GM23248 (cell line): Measurements from ENCODE around the gene RSAD2. TPM values are rescaled to one million over a fixed set of nuclear protein-coding genes. Genes with fewer than 3 reads are reported as not detected.

ENCODE experiments used
- DNase-seq: peaks from one replicate; pipeline ENCODE4 v3.0.0-alpha.2; 2015
- H2AFZ ChIP-seq: fragments of 200-600 bp; sonication (generic); 2 replicates; pipeline ENCODE4 v1.6.1; 2016; ENCODE audit warnings: antibody characterized with exemption
- H3F3A ChIP-seq: fragments of 200-600 bp; sonication (generic); 2 replicates; pipeline ENCODE4 v1.6.1; 2016; ENCODE audit warnings: mild to moderate bottlenecking, antibody characterized with exemption, mixed run types; ENCODE audit not compliant: insufficient read depth
- H3K27ac ChIP-seq: fragments of 200-600 bp; sonication (generic); 2 replicates; pipeline ENCODE4 v1.5.1; 2016; ENCODE audit warnings: mild to moderate bottlenecking
- H3K27me3 ChIP-seq: fragments of 200-600 bp; sonication (generic); replicated peaks from 2 replicates; pipeline ENCODE4 v1.6.1; 2016; ENCODE audit warnings: mild to moderate bottlenecking; ENCODE audit not compliant: insufficient read depth
- H3K36me3 ChIP-seq: fragments of 200-600 bp; sonication (generic); 2 replicates; pipeline ENCODE4 v1.6.1; 2016; ENCODE audit warnings: low read depth, mild to moderate bottlenecking
- H3K4me1 ChIP-seq: fragments of 200-600 bp; sonication (generic); 2 replicates; pipeline ENCODE4 v1.6.1; 2016; ENCODE audit warnings: mild to moderate bottlenecking; ENCODE audit not compliant: insufficient read depth
- H3K4me2 ChIP-seq: fragments of 200-600 bp; sonication (generic); one replicate; pipeline ENCODE4 v1.6.1; 2016; ENCODE audit warnings: mild to moderate bottlenecking; ENCODE audit not compliant: unreplicated experiment
- H3K4me3 ChIP-seq: fragments of 200-600 bp; sonication (generic); 2 replicates; pipeline ENCODE4 v1.5.1; 2016; ENCODE audit warnings: mild to moderate bottlenecking
- H3K79me2 ChIP-seq: fragments of 200-600 bp; sonication (generic); 2 replicates; pipeline ENCODE4 v1.6.1; 2016; ENCODE audit warnings: mild to moderate bottlenecking; ENCODE audit not compliant: insufficient read depth
- H3K9ac ChIP-seq: fragments of 200-600 bp; sonication (generic); 2 replicates; pipeline ENCODE4 v1.6.1; 2016; ENCODE audit warnings: mild to moderate bottlenecking
- H3K9me2 ChIP-seq: fragments of 200-600 bp; sonication (generic); 2 replicates; pipeline ENCODE4 v1.6.1; 2016; ENCODE audit warnings: mixed run types, mild to moderate bottlenecking, moderate library complexity; ENCODE audit not compliant: insufficient read depth
- H3K9me3 ChIP-seq: fragments of 200-600 bp; sonication (generic); one replicate; pipeline ENCODE4 v1.6.1; 2017; ENCODE audit warnings: low read depth
- H4K20me1 ChIP-seq: fragments of 200-600 bp; sonication (generic); 2 replicates; pipeline ENCODE4 v1.6.0; 2016; ENCODE audit not compliant: insufficient read depth
- EZH2 ChIP-seq: fragments of 200-600 bp; sonication (generic); IDR thresholded peaks from 2 replicates; pipeline ENCODE4 v1.6.1; 2018; ENCODE audit warnings: antibody characterized with exemption, mild to moderate bottlenecking; ENCODE audit not compliant: insufficient read depth, poor library complexity, severe bottlenecking
- EZH2phosphoT487 ChIP-seq: fragments of 200-600 bp; sonication (generic); IDR thresholded peaks from 2 replicates; pipeline ENCODE4 v1.6.1; 2018; ENCODE audit warnings: antibody characterized with exemption, moderate library complexity, mild to moderate bottlenecking, low read depth; ENCODE audit not compliant: insufficient read depth
- WGBS, 2 experiments: methylation state at CpG; one replicate each; pipeline ENCODE4 v1.1.6; 2015 to 2017; ENCODE audit warnings: low lambda C conversion rate in 2 of 2, low coverage in 1 of 2; ENCODE audit errors: missing lambda C conversion rate in 2 of 2; 5-methylcytosine and 5-hydroxymethylcytosine counted together
- in situ Hi-C: fragments of 300-500 bp; cut with MboI; formaldehyde crosslinking; loops from 2 replicates; pipeline ENCODE4 v1.15.0; 2020
- polyA plus RNA-seq: library from polyadenylated mRNA; unstranded; fragments of >200 nt; fragmentation: Nextera tagmentation; extraction: Ambion mirVana; gene quantifications from 2 replicates; pipeline ENCODE4 v1.2.1, GENCODE V29; 2016
- total RNA-seq: library from RNA; depleted of rRNA; stranded (reverse); fragments of >200 nt; shearing (Covaris generic); gene quantifications from 2 replicates; pipeline ENCODE4 v1.2.3, GENCODE V29; 2014

The RSAD2 gene
- total and polyA plus RNA-seq, 2 experiments from 2014 or later: not detected

DNA sequence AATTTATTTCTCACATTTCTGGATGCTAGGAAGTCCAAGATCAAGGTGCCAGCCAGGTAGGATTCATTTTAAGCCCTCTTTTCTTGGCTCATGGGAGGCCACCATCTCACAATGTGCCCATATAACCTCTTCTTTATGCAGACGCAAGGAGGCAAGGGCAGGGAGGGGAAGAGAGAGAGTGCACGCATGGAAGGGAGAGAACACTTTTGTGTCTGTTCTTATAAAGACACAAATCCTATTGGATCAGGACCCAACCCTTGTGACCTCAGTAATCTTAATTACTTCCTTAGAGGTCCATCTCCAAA lies 44.3 kb upstream of the RSAD2 start:
- H3K27ac ChIP-seq: no peak overlapping the region
- H3K9ac ChIP-seq: no peak overlapping the region
- no peaks in the 10 kb centered on the region for H3K36me3 ChIP-seq
- H3K4me3 ChIP-seq: no peak overlapping the region
- no peaks in the 10 kb centered on the region for H3K4me1 ChIP-seq
- H3K9me3 ChIP-seq: no peaks in the 10 kb centered on the region
- H3K27me3 ChIP-seq: no peaks in the 10 kb centered on the region
- H3K79me2 ChIP-seq: no peaks in the 10 kb centered on the region
- in situ Hi-C loops: no loop called here
- no peak overlapping the region for H2AFZ ChIP-seq
- DNase-seq: no peak
- TF ChIP-seq EZH2phosphoT487 (no peak), EZH2 (no peak)
- H3K4me2 ChIP-seq: no peak overlapping the region
- WGBS, 2 experiments: 76 to 88% methylated on average over 2 of the region's 2 CpGs
- H4K20me1 ChIP-seq: no peaks in the 10 kb centered on the region
- no peaks in the 10 kb centered on the region for H3F3A ChIP-seq
- H3K9me2 ChIP-seq: no peaks in the 10 kb centered on the region

- Histone ChIP-seq H3K4me2 (no peak overlapping the region), H3K36me3 (no peaks in the 10 kb centered on the region), H3K9me2 (no peaks in the 10 kb centered on the region), H2AFZ (no peak overlapping the region), H3K9ac (no peak overlapping the region), H4K20me1 (no peaks in the 10 kb centered on the region), H3K4me1 (no peaks in the 10 kb centered on the region), H3K27me3 (no peaks in the 10 kb centered on the region), H3K4me3 (no peak overlapping the region), H3K79me2 (no peaks in the 10 kb centered on the region), H3F3A (no peaks in the 10 kb centered on the region), H3K9me3 (no peaks in the 10 kb centered on the region), H3K27ac (no peak overlapping the region)
- in situ Hi-C loops: no loop called here
- no peak for DNase-seq
- TF ChIP-seq EZH2: no peak
- no peak for TF ChIP-seq EZH2phosphoT487
Measured at GRCh38 chr2:6834163-6834562, 43.4 kb upstream of the RSAD2 start.

DNA sequence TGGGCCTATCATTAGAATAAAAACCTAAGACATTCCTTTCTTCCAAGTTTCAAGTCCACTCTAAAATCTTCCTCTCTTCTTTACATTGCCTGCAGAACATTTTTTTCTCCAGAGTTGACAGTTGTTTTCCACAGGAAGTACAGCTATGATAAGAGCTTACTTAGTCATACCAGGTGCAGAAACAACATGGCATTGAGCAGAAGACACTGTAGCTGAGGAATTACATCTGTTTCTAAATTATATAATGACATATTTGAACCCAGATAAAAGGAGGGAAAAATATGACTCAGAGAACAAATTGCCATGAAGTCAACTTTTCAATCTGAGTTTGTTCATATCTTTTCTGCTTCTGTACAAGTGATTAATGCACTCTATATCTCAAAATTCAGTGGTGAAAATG lies 42.1 kb upstream of the RSAD2 start:
- DNase-seq: no peak
- in situ Hi-C loops: no loop called here
- H3K79me2 ChIP-seq: no peaks in the 10 kb centered on the region

DNA sequence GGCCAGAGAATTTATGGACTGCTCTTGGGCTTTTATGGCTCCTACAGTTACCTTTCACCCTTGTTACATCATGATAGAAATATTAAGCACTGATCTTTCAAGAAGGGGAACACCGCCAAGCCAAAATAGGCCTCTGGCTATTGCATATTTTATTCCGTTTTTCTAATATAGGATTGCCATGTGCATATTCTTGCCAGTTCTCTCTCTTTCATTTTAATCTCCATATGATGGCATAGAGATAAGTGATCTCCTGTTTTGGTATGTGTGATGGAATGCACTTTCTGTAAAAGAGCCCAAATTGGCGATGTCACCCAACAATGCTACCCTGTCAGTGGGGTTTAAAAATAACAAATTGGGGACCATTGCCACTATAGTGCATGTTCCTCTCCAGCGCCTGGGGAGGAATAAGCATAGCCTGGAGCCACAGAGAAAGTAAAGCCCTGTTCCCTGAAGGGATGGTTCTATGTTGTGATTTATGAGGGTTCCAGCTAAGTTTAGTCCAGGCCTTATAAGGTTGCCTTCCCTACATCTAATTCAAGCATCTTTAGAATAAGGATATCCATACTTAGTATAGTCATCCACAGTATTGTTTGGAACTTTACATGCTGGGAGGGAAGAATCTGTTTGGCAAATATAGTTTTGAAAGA lies 38.8 kb upstream of the RSAD2 start:
- no peaks in the 10 kb centered on the region for H3K36me3 ChIP-seq
- WGBS, 2 experiments: 55 to 57% methylated on average over 4 of the region's 4 CpGs
- no peaks in the 10 kb centered on the region for H3K27me3 ChIP-seq
- TF ChIP-seq EZH2 (no peak), EZH2phosphoT487 (no peak)
- H3K79me2 ChIP-seq: no peaks in the 10 kb centered on the region
- H3K4me3 ChIP-seq: no peak overlapping the region
- H3F3A ChIP-seq: no peaks in the 10 kb centered on the region
- no peak overlapping the region for H3K27ac ChIP-seq
- in situ Hi-C loops: no loop called here
- H4K20me1 ChIP-seq: no peaks in the 10 kb centered on the region
- H3K9me3 ChIP-seq: no peaks in the 10 kb centered on the region
- no peak overlapping the region for H2AFZ ChIP-seq
- H3K9ac ChIP-seq: no peak overlapping the region
- H3K4me1 ChIP-seq: no peaks in the 10 kb centered on the region
- no peak for DNase-seq
- no peaks in the 10 kb centered on the region for H3K9me2 ChIP-seq
- H3K4me2 ChIP-seq: no peak overlapping the region

More for the DNA sequence above, 42.1 kb upstream of the RSAD2 start:
- Histone ChIP-seq H3K9ac (no peak overlapping the region), H3K9me2 (no peaks in the 10 kb centered on the region), H3K36me3 (no peaks in the 10 kb centered on the region), H3K4me1 (no peaks in the 10 kb centered on the region), H3K27me3 (no peaks in the 10 kb centered on the region), H3F3A (no peaks in the 10 kb centered on the region), H3K4me2 (no peak overlapping the region), H4K20me1 (no peaks in the 10 kb centered on the region), H3K27ac (no peak overlapping the region), H2AFZ (no peak overlapping the region), H3K4me3 (no peak overlapping the region), H3K9me3 (no peaks in the 10 kb centered on the region)
- TF ChIP-seq EZH2 (no peak), EZH2phosphoT487 (no peak)
